Activated CD4-positive, alpha-beta T cell treated with anti-CD3 and anti-CD28 coated beads for 36 hours (primary cell): Measurements from ENCODE around the gene MAPT. TPM values are rescaled to one million over a fixed set of nuclear protein-coding genes. Genes with fewer than 3 reads are reported as not detected.

Source experiments
- ATAC-seq: fragments of 200-7000 bp; cut with Tn5 transposase; one replicate; pipeline ENCODE4 v1.10.0; 2021; ENCODE audit warnings: mild to moderate bottlenecking, moderate library complexity
- CTCF ChIA-PET: fragments of 350-600 bp; sonication (Branson Sonifier 250); formaldehyde crosslinking; loops from one replicate; lab custom pipeline; 2021; ENCODE audit warnings: antibody characterized with exemption; lab: Charles Lee
- POLR2A ChIA-PET: fragments of 350-600 bp; sonication (Branson Sonifier 250); formaldehyde crosslinking; loops from one replicate; lab custom pipeline; 2021; ENCODE audit warnings: antibody characterized with exemption, inconsistent platforms; lab: Charles Lee
- DNase-seq: peaks from one replicate; pipeline ENCODE4 v3.0.0-alpha.2; 2020
- H3K27ac Mint-ChIP-seq: one replicate; pipeline ENCODE4 v1.8.0; 2021; ENCODE audit warnings: mixed read lengths
- H3K27me3 Mint-ChIP-seq: one replicate; pipeline ENCODE4 v1.8.0; 2021; ENCODE audit warnings: mixed read lengths
- H3K36me3 Mint-ChIP-seq: one replicate; pipeline ENCODE4 v1.8.0; 2021; ENCODE audit warnings: low read depth, mixed read lengths
- H3K4me1 Mint-ChIP-seq: one replicate; pipeline ENCODE4 v1.8.0; 2021; ENCODE audit warnings: mixed read lengths
- H3K4me3 Mint-ChIP-seq: one replicate; pipeline ENCODE4 v1.8.0; 2021; ENCODE audit warnings: mild to moderate bottlenecking, moderate library complexity, mixed read lengths
- H3K9me3 Mint-ChIP-seq: one replicate; pipeline ENCODE4 v1.8.0; 2021; ENCODE audit warnings: low read depth, mixed read lengths
- intact Hi-C, 2 experiments: fragments of 100-400 bp; cut with DNase I in 1 of 2; cut with micrococcal nuclease in 1 of 2; formaldehyde crosslinking; loops; one replicate each; pipeline versions ENCODE4 v1.14.2 to v1.15.1; 2022 to 2024; cut with DNase I, micrococcal nuclease
- total RNA-seq, 2 experiments: library from RNA; stranded (reverse); gene quantifications; one replicate each; pipeline ENCODE4 v1.2.3, GENCODE V29; 2021

MAPT gene
- total RNA-seq, 2 experiments from 2014 or later: 0.75 to 1.7 TPM

DNA sequence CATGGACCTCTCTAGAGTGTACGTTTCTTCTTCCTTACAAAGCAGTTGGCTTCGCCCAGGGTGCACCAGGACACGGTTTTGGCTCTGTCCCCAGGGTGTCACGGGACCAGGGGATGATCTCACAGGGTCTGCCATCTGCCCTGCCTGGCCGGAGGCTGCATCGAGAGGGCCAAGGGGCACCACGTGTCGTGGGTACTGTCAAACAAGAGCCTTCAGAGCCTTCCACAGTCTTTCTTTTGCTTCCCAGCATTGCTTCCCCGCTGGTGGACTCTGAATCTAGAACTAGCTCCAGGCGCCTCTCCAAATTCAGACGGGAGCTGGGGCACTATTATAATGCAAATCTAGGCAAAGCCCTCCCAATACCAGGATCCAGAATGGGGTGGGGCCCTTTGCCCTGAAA is 47.9 kb downstream of the MAPT start:
- Mint-ChIP-seq H3K27ac (no peak overlapping the region), H3K27me3 (peaks cover 27% of the 10 kb centered on the region), H3K4me3 (no peak overlapping the region), H3K36me3 (no peaks in the 10 kb centered on the region), H3K9me3 (no peaks in the 10 kb centered on the region), H3K4me1 (no peaks in the 10 kb centered on the region)
- ATAC-seq (no peak), DNase-seq (no peak)
- ChIA-PET POLR2A (no interaction called here), CTCF (no interaction called here)
- intact Hi-C loops: loop anchor here in 1 of 2 experiments (10.0 kb wide), 1 partner anchor 297 kb away; no protein-coding TSS in a partner anchor

DNA sequence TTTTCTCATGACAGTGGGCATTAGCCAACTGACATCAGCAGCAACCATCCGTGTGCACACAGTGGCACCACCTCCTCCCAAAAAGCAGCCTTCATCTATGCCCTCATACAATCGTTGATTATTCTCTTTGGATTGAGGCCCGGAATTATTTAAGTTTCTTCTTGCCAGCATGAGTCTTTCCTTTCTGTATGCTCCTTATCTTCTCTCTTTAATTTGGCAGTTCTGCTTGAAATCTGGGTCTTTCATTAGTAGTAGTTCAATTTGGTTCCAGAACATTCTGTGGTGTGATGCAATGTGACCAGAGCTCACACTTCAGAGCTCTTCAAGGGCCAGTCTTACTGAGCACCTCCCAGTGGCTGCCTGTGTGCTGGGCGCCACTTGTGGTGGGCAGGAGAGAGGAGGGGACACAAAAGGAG is 52.5 kb downstream of the MAPT start:
- DNase-seq (no peak), ATAC-seq (no peak)
- H3K4me1 Mint-ChIP-seq: peaks cover 2% of the 10 kb centered on the region
- peaks cover 37% of the 10 kb centered on the region for H3K27me3 Mint-ChIP-seq
- no peak overlapping the region for H3K4me3 Mint-ChIP-seq
- no peaks in the 10 kb centered on the region for H3K9me3 Mint-ChIP-seq
- CTCF ChIA-PET: no interaction called here
- H3K36me3 Mint-ChIP-seq: no peaks in the 10 kb centered on the region
- POLR2A ChIA-PET: no interaction called here
- intact Hi-C loops: loop anchor here in 1 of 2 experiments (10.0 kb wide), 1 partner anchor 302 kb away; no protein-coding TSS in a partner anchor
- H3K27ac Mint-ChIP-seq: no peak overlapping the region

DNA sequence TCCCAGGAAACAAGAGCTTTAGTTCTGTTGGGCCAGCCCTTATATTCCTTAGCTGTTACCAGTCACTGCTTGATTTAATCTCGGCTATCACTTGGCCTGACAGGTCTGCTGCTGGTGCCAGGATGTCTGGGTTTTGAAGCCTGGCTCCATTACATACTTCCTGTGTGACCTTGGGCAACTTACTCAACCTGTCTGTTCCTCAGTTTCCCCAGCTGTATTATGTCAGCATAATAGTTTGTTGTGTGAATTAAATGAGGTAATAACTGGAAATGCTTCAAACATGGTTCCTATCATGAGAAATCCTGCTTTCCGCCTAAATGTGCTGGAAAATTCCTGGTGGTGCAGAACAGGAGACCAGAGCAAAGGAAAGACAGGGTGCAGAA is 54.1 kb downstream of the MAPT start:
- CTCF ChIA-PET: interaction anchor here (0.6 to 2.5 kb wide), 14 partner anchors 8 to 308 kb away, joined by 3 to 16 read pairs (median 4); no protein-coding TSS in a partner anchor
- POLR2A ChIA-PET: no interaction called here
- intact Hi-C loops: loop anchor here in 1 of 2 experiments (2.0 to 10.0 kb wide), 2 partner anchors 78 to 304 kb away; no protein-coding TSS in a partner anchor
- no peak overlapping the region for H3K4me3 Mint-ChIP-seq
- H3K27ac Mint-ChIP-seq: no peak overlapping the region
- H3K36me3 Mint-ChIP-seq: no peaks in the 10 kb centered on the region
- H3K9me3 Mint-ChIP-seq: no peaks in the 10 kb centered on the region
- DNase-seq: no peak
- peaks cover 34% of the 10 kb centered on the region for H3K27me3 Mint-ChIP-seq
- peaks cover 2% of the 10 kb centered on the region for H3K4me1 Mint-ChIP-seq
- no peak for ATAC-seq

DNA sequence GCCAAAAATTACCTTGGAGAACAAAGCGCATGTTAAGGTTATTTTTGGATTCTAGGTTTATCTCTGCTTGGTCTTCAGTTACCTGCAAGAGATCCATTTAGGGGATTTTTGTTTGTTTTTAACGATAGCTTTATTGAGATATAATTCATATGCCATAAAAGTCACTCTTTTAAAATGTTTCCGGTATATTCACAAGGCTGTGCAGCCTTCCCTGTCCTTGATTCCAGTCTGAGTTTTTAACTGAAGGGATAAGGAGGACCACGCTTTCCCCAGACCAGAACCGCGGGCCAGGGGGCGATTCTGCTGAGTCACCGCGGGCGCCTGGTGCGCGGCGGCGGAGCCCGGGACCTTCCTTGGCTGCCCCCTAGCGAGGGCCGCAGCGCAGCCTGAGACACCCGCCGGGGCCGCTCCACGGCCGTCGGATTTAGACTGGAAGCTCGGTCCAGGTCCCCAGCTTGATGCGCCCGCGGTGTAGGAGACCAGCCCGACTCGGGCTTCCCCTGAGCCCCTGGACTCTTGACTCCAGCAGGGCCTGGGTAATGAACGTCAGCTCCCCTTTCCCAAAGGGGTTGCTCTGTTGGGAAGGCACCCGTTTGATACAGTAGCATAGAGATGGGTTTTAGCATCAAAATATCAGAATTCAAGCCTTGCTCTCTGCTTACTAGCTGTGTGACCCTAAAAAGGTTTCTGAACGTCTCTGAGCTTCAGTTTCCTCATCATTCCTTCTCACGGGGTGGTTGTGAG is 54.7 kb downstream of the MAPT start:
- Mint-ChIP-seq H3K4me3 (no peak overlapping the region), H3K4me1 (peaks cover 2% of the 10 kb centered on the region), H3K9me3 (no peaks in the 10 kb centered on the region), H3K27me3 (peaks cover 32% of the 10 kb centered on the region), H3K27ac (no peak overlapping the region), H3K36me3 (no peaks in the 10 kb centered on the region)
- intact Hi-C loops: loop anchor here in 1 of 2 experiments (1.0 to 10.0 kb wide), 3 partner anchors 55 to 304 kb away; partner anchors contain the start of gene MAPT
- CTCF ChIA-PET: interaction anchor here (0.6 to 2.5 kb wide), 19 partner anchors 9 to 309 kb away, joined by 3 to 16 read pairs (median 4); no protein-coding TSS in a partner anchor
- POLR2A ChIA-PET: interaction anchor here (0.7 kb wide), 1 partner anchor 871 kb away, joined by 3 read pairs; no protein-coding TSS in a partner anchor
- peak; percentile 97 for ATAC-seq
- DNase-seq: peak; percentile 82

DNA sequence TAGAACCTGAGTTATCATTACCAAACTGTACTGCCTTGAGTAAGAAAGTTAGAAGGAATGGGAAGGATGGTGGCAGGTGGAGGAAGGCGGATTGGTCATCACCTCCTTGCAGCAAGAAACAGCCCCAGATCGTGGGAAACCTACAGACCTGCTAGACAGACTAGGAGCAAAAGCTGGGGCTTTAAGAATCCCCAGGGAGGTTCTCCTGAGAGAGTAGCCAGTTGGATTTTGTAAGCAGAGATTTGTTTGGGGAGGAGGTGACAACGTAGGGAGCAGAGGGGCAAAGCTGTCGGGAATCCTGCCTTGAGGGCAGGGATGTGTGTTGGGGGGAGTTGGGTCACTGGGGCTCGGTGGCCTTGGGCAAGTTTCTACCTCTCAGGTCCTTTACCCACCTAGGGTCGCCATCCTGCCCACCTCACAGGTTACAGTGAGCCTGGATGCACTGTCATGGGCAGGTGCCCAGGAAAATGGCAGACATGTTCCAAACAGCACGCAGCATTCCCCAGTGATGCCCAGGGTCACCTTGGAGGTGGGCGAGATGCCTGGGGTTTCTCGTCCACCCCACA is 55.5 kb downstream of the MAPT start:
- DNase-seq (no peak), ATAC-seq (no peak)
- Mint-ChIP-seq H3K9me3 (no peaks in the 10 kb centered on the region), H3K27me3 (peaks cover 31% of the 10 kb centered on the region), H3K27ac (no peak overlapping the region), H3K36me3 (no peaks in the 10 kb centered on the region), H3K4me1 (peaks cover 2% of the 10 kb centered on the region), H3K4me3 (no peak overlapping the region)
- ChIA-PET POLR2A (no interaction called here), CTCF (interaction anchor here (0.6 to 2.5 kb wide), 11 partner anchors 10 to 310 kb away, joined by 3 to 16 read pairs (median 4); no protein-coding TSS in a partner anchor)
- intact Hi-C loops: loop anchor here (1.0 to 10.0 kb wide), 4 partner anchors 56 to 305 kb away; partner anchors contain the start of gene MAPT (in 1 of the 2)

DNA sequence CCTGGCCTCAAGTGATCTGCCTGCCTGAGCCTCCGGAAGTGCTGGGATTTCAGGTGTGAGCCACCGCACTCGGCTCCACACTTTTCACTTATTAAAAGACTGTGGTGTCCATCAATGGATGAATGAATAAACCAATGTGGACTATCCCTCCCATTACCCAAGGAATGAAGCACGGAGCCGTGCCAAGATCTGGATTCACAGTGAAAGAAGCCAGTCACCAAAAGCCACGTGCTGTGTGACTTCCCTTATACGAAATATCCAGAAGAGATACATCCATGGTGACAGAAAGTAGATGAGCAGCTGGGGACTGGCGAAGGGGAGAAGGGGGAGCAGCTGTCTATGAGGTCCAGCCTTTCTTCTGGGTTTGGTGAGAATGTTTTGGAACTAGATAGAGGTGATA is 56.5 kb downstream of the MAPT start:
- H3K27me3 Mint-ChIP-seq: peaks cover 29% of the 10 kb centered on the region
- no peak overlapping the region for H3K4me3 Mint-ChIP-seq
- intact Hi-C loops: loop anchor here in 1 of 2 experiments (10.0 kb wide), 1 partner anchor 64 kb away; no protein-coding TSS in a partner anchor
- DNase-seq (no peak), ATAC-seq (no peak)
- H3K36me3 Mint-ChIP-seq: no peaks in the 10 kb centered on the region
- ChIA-PET POLR2A (no interaction called here), CTCF (no interaction called here)
- H3K27ac Mint-ChIP-seq: no peak overlapping the region
- no peaks in the 10 kb centered on the region for H3K9me3 Mint-ChIP-seq
- peaks cover 2% of the 10 kb centered on the region for H3K4me1 Mint-ChIP-seq

DNA sequence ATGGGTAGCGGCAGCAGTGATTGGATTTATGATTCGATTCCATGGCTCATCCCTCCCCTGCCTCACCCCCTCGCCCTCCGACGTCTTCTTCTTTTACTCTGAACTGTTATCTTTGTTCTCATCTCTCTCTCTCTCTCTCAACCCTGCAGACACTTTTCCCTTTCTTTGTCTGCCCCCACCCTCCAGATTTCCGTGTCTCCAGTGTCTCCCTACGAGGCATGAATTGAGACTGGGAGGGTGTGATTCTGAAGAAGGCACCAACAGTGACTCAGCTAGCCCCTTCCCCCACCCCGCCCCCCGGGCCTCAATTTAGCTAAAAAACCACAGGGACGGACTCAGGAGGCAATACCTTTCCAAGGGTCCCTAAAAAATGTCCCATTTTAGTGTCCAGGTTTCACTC is 57.0 kb downstream of the MAPT start:
- Mint-ChIP-seq H3K4me3 (no peak overlapping the region), H3K4me1 (peaks cover 2% of the 10 kb centered on the region), H3K27ac (no peak overlapping the region), H3K9me3 (no peaks in the 10 kb centered on the region), H3K27me3 (peaks cover 27% of the 10 kb centered on the region), H3K36me3 (no peaks in the 10 kb centered on the region)
- CTCF ChIA-PET: interaction anchor here (0.7 kb wide), 1 partner anchor 316 kb away, joined by 5 read pairs; no protein-coding TSS in a partner anchor
- POLR2A ChIA-PET: no interaction called here
- intact Hi-C loops: loop anchor here in 1 of 2 experiments (10.0 kb wide), 1 partner anchor 63 kb away; no protein-coding TSS in a partner anchor
- ATAC-seq (no peak), DNase-seq (no peak)

DNA sequence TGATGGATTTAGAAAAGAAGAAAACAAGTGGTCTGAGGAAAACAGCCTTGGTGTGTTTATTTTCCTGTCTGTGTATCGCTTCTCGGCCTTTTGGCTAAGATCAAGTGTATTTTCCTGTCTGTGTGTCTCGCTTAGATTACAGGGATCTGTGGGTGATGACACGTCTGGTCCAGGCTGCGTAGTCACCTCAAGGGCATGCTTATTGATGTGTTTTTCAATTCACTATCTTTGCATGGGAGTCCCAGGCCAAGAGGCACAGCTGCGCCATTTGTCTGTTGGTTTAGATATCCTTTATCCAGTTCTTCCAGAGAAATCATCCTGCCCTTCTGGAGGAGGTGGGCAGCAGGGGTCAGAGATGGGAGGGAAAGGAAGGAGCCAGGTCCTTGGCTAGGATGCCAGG is 57.6 kb downstream of the MAPT start:
- ATAC-seq (no peak), DNase-seq (no peak)
- no peaks in the 10 kb centered on the region for H3K36me3 Mint-ChIP-seq
- ChIA-PET CTCF (interaction anchor here (0.7 kb wide), 1 partner anchor 315 kb away, joined by 5 read pairs; no protein-coding TSS in a partner anchor), POLR2A (no interaction called here)
- H3K27ac Mint-ChIP-seq: no peak overlapping the region
- peaks cover 2% of the 10 kb centered on the region for H3K4me1 Mint-ChIP-seq
- no peaks in the 10 kb centered on the region for H3K9me3 Mint-ChIP-seq
- intact Hi-C loops: loop anchor here in 1 of 2 experiments (10.0 kb wide), 1 partner anchor 63 kb away; no protein-coding TSS in a partner anchor
- H3K27me3 Mint-ChIP-seq: peaks cover 25% of the 10 kb centered on the region
- no peak overlapping the region for H3K4me3 Mint-ChIP-seq

DNA sequence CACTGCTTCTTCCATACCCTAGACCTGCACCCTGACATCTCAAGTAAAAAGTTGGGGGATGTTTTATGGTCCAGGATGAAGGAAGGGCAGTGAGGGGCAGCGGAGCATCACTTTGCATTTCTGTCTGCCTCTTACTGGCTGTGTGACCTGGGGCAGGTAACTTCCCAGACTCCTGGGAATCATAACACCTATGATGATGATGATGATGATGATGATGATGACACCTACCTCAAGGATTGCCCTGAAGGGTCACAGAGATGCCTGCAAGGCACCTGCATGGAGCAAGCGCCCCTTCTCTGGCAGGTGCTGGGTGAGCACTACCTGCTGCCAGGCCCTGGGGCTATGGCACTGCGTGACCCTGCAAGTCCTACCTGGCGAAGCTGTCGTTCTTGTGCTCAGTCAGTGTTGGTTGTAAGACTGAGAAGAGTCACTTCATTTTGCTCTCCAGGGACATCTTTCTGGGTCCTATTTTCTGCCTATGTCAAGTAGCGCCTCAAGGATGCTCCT is 58.5 kb downstream of the MAPT start:
- Mint-ChIP-seq H3K4me1 (peaks cover 2% of the 10 kb centered on the region), H3K4me3 (no peak overlapping the region), H3K27me3 (peaks cover 23% of the 10 kb centered on the region), H3K27ac (no peak overlapping the region), H3K36me3 (no peaks in the 10 kb centered on the region), H3K9me3 (no peaks in the 10 kb centered on the region)
- no peak for DNase-seq
- ChIA-PET CTCF (interaction anchor here (0.6 kb wide), 1 partner anchor 59 kb away, joined by 7 read pairs; no protein-coding TSS in a partner anchor), POLR2A (no interaction called here)
- no peak for ATAC-seq
- intact Hi-C loops: loop anchor here in 1 of 2 experiments (10.0 kb wide), 1 partner anchor 62 kb away; no protein-coding TSS in a partner anchor

DNA sequence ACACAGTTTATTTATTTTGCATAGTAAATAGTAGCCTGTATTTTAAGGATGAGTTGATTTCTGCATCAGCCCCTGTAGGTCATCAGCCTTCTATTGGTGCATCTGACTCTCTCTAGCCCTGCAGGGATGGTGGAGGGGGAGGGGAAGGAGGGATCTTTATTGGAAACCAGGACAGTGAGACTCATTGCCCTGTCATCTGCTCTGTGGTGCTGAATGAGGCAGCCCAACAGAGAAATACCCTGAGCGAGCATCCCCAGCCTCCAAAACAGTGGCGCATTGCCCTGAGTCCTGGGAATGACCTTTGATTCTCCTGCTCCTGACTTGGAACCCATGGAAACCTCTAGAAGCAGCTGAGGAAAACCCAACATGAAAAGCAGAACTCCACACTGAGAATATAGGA is 59.2 kb downstream of the MAPT start:
- Mint-ChIP-seq H3K4me1 (peaks cover 2% of the 10 kb centered on the region), H3K4me3 (no peak overlapping the region), H3K9me3 (no peaks in the 10 kb centered on the region), H3K36me3 (no peaks in the 10 kb centered on the region), H3K27me3 (peaks cover 23% of the 10 kb centered on the region), H3K27ac (no peak overlapping the region)
- ATAC-seq (no peak), DNase-seq (no peak)
- intact Hi-C loops: loop anchor here in 1 of 2 experiments (10.0 kb wide), 1 partner anchor 61 kb away; no protein-coding TSS in a partner anchor
- ChIA-PET CTCF (interaction anchor here (1.8 kb wide), 1 partner anchor 101 kb away, joined by 3 read pairs; no protein-coding TSS in a partner anchor), POLR2A (no interaction called here)

DNA sequence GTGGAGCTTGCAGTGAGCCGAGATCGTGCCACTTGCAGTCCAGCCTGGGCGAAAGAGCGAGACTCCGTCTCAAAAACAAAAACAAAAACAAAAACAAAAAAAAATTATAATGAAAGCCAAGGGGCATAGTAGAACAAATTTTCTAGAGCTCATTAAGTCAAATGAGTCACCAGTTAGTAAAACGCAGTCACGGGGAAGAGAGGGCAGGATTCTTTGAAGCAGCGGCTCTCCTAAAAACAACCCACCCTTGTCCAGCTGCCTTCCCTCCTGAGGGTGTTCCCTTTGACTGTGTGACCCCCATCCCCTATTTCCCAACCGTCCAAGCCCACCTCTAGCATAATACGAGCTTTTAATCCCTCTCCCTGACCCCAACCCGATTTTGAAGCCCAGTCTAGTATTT is 60.6 kb downstream of the MAPT start:
- CTCF ChIA-PET: interaction anchor here (1.8 kb wide), 1 partner anchor 103 kb away, joined by 3 read pairs; no protein-coding TSS in a partner anchor
- Mint-ChIP-seq H3K9me3 (no peaks in the 10 kb centered on the region), H3K27me3 (peaks cover 15% of the 10 kb centered on the region), H3K4me3 (no peak overlapping the region), H3K27ac (no peak overlapping the region), H3K4me1 (no peaks in the 10 kb centered on the region), H3K36me3 (no peaks in the 10 kb centered on the region)
- ATAC-seq (no peak), DNase-seq (no peak)
- intact Hi-C loops: loop anchor here in 1 of 2 experiments (10.0 kb wide), 1 partner anchor 60 kb away; no protein-coding TSS in a partner anchor
- POLR2A ChIA-PET: no interaction called here
